GM19438 (cell line): ENCODE measurements around the gene PPP1R9B.

Source experiments
- ATAC-seq: cut with Tn5 transposase; IDR thresholded peaks from one replicate; pipeline ENCODE4 v1.9.1; 2021; ENCODE audit warnings: low read depth; ENCODE audit not compliant: unreplicated experiment

Gene PPP1R9B

DNA sequence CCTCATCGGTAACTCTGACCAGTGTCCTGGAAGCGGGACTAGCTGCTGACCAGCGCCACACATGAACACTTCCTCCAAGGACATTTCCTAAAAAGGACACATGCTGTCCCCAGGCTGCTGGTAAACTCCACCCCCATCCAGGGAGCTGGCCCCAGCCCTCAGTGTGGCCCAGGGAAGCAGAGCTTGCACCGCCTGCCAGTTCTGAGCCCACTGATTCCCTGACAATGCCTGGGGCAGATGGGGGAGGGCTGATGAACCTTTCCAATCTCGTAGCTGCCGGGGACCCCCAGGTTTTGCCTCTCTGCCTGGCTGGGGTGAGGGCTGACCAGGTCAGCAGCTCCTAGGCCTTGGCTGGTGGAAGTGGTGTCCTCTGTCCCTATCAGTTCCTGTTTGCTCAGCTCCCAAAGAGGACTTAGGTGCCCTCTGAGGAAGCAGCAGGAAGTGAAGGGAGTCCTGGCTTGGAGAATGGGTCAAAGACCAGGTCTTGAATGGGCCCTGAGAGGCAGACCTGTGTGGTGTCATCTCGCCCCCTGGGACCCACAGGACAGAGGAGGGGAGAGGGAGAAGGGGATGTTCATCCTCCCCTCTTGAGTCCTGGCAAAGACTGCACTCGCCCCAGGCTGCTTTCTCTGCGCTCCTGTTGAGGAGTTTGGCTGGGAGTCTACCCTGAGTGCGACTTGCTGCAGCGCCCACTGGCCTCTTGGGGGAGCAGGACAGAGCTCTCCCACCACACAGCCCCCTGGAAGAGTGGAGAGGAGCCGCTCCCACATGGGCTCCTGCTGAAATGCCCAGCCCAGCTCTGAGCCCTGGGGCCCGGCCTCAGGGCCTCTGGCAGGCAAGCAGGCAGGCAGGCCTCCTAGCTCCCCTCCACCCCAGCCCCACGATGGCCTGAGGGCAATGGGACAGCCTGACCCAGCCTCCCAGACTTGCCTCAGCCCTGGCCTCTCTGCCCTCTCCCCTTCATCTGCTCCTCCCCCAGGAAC is 38.5 kb downstream of the PPP1R9B start:
- ATAC-seq = no peak

GRCh38 chr17:50110591-50111349 is 39.7 kb downstream of the PPP1R9B start:
- no peak for ATAC-seq

DNA sequence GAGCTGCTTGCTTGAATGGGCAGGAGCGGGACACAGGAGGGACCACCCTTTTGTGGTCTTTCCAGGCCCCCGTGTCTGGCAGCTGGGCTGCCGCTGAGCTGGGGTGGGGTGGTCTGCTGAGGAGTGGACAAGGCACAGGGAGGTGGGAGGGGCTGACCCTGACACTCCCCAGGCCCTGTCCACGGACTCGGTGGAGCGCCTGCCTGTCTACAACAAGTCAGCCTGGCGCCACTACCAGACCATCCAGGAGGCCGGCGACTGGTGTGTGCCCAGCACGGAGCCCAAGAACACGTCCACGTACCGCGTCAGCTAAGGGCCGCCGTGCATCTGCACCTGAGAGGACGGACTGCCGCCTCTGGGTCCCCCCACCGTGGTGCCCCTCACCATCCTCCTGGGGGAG is 40.7 kb downstream of the PPP1R9B start:
- no peak for ATAC-seq

DNA sequence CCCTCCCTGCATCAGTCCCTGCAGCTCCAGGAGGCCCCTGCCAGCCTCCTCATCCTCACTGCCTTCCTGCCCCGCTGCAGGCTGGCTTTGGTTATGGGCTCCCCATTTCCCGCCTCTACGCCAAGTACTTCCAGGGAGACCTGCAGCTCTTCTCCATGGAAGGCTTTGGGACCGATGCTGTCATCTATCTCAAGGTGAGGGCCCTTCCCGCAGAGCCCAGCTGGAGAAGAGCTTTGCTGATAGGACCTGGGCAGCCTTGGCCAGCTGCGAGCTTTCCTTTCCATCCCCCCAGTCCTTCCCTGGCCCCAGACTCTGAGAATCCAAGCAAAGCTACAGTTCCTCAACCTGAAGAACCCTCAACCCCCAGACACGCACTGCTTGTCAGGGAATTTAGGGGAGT is 41.3 kb downstream of the PPP1R9B start:
- ATAC-seq = no peak

DNA sequence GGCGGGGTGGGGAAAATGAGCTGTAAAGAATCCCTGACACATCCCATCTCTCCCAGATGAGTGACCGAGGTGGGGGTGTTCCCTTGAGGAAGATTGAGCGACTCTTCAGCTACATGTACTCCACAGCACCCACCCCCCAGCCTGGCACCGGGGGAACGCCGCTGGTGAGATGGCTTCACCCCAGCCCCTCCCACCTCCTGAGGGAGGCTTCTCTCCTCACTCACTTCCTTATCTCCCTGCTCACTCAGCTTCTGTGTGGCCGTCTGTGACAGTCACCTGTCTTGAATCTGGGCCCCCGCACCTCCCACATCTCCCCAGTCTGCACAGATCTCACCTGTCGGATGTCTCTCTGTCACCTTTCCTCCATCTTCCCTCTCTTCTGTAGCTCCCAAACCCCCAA is 41.9 kb downstream of the PPP1R9B start:
- ATAC-seq = no peak

- no peak for ATAC-seq
These were observed 42.6 kb downstream of the PPP1R9B start for GRCh38 chr17:50107790-50108414.

DNA sequence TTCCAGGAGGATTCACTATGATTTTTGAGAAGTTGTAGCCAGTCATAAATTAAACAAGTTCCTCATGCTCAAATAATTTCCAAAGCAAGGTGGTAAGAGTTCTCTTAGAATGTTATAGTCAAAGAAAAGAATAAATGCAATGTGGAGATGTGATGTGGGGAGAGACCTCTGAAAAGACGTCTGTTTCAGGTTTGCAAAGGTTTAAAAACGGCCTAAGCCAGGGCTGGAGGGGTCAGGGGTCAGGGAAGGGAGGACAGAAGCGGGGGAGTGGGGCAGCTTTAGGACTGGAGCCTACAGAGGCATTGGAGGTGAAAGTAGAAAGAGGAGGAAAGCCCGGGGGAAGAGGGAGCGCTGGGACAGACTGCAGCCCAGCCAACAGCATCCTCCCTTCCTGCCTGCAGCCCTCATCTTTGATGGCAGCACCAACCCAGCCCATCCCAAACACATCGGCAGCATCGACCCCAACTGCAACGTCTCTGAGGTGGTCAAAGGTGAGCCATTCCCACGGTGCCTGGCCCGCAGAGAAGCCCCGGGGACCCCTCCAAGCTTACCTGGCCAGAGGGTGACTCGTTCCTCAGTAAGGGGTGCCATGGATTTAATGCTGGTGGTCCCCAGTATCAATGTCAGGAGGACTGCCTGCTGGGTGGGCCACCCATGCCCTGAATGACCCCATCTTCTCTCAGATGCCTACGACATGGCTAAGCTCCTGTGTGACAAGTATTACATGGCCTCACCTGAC is 43.9 kb downstream of the PPP1R9B start:
- ATAC-seq = no peak

DNA sequence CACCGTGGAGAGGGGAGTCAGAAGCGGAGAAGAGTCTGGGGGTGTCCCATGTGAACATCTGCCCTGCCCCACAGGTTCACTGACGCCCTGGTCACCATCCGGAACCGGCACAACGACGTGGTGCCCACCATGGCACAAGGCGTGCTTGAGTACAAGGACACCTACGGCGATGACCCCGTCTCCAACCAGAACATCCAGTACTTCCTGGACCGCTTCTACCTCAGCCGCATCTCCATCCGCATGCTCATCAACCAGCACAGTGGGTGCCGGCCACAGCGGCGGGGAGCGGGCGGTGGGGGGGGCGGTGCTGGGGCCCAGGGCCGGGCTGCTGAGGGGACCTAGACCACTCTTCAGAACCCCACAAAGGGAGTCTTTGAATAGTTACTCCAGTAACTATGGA is 44.7 kb downstream of the PPP1R9B start:
- no peak for ATAC-seq

DNA sequence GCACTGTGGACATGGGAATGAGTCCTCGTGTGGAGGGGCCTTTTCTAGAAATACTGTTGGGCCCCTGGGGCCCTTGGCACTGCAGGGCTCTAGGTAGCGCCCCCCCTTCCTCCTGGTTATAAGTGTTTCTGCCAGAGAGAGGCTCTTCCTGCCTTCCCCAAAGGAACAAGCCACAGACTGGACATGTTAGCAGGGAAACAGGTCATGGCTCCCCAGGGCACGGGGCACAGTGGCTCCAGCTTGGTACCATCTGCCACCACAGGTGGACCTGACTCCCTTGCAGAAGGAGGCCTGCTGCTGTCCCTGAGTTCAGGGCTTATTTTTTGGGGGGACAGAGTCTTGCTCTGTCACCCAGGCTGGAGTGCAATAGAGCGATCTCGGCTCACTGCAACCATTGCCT is 46.5 kb downstream of the PPP1R9B start:
- ATAC-seq = no peak

- no peak for ATAC-seq
These were observed 47.2 kb downstream of the PPP1R9B start for GRCh38 chr17:50103252-50103651.

GRCh38 chr17:50102164-50102991 is 48.1 kb downstream of the PPP1R9B start:
- ATAC-seq = no peak

DNA sequence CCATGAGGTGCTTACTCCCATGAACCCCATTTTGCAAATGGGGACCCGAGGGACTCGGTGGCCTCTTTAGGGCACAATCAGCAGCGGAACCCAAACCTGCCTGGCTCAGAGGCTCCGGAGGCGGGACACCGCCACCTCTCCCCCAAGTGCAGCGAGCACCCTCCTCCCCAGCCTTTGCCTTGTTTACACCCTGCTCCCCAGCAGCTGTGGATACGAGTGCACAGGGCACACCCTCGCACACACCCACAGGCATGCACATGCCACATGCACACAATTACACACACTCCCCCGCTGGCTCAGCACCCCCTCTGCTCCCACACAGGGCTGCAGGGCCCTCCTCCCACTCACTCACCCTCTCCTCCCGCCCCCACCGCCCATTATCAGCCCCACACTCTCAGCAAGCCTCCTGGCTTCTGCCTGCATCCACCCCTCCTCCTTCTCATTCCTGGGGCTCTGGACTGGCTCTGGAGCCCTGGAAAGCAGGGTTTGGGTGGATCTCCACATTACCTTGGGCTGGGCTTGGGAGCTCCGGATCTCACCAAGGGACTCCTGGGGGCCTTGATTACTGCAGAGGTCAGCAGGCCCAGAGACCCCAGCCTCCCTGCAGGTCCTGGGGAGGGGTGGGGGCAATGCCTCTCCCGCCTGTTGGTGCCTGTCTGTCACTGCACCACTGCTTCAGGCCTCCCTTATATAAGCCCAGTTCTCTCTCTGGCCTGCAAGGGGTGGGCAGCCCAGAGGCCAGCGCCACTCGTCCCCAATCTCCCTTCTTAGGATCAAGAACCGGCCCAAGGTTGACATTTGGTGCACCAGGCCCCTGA is 48.9 kb downstream of the PPP1R9B start:
- ATAC-seq = no peak

DNA sequence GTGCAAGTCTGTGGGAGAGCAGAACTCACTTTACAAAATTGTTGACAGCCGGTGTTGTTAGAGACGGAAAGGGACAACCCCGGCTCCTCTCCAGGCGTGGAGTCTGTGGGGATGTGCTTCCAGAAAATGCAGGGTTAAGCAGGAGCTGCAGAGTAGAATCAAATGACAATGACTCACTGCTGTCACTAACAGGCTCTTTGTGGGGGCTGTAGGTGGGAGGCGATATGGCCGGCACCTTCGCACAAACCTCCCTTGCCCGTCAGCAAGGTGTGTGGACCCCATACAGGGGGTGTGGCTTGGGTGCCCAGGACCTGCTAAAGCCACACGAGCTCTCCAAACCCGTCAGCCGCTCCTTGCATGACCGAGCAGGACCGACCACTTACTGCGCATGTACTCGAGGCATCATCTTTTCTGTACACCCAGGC is 49.5 kb downstream of the PPP1R9B start:
- no peak for ATAC-seq

DNA sequence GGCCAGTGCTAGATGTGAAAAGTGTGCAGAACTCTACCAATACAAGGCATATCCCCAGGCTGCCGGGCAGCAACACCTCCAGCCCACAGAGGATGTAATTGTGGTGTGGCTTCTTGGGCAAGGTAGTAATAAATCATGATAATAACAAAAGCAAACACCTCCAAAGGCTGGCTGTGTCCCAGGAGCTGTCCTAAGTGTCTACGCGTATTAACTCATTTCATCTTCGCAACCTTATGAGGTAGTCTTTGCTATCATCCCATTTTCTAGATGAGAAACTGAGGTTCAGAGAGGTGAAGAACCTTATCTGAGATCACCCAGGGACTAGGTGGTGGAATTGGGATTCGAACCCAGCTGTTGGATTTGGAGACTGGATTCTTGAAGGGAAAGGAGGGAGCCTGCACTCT is 50.0 kb downstream of the PPP1R9B start:
- no peak for ATAC-seq

- no peak for ATAC-seq
These were observed 51.5 kb downstream of the PPP1R9B start for GRCh38 chr17:50099003-50099402.

GRCh38 chr17:50098583-50098982 is 51.9 kb downstream of the PPP1R9B start:
- ATAC-seq = no peak

- no peak for ATAC-seq
These were observed 52.6 kb downstream of the PPP1R9B start for GRCh38 chr17:50097926-50098325.

DNA sequence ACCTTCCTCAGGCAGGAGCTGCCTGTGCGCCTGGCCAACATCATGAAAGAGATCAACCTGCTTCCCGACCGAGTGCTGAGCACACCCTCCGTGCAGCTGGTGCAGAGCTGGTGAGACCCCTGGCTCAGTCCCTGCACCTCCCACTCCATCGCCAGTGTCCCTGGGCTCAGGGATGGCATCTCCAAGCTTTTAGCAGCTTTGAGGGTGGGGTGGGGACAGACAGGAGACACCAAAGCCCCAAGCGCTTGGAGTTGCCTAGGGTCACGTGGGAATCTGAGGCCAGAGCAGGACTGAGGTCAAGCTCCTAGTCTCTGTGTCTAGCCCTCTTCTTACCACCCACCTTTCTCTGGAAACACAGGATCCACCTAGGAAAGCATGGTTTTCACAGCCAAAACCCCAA is 53.0 kb downstream of the PPP1R9B start:
- no peak for ATAC-seq

DNA sequence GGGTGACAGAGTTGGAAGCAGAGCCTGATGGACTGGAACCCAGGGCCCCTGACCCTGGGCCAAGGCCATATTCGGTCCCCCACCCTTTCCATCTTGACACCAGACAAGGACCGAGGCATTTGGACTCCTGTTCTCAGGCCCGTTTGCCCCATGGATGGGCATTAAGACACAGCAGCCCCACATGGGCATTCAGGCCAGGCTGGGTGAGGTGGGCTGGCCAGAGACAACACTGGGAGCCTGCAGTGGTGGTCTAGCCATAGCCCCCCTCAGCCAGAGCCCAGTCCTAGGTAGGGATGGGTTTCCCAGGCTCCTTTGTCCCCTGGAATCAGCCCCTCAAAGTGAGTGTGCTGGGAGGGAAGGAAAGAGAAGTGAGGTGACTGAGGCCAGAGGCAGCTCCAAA is 53.7 kb downstream of the PPP1R9B start:
- ATAC-seq = no peak
